Thoracic aorta (tissue), 2 donors: ENCODE measurements around the gene ATF7. TPM values are rescaled to one million over a fixed set of nuclear protein-coding genes. Genes with fewer than 3 reads are reported as not detected.

ENCODE experiments used
- ATAC-seq: fragments of 150-250 bp; one replicate; pipeline ENCODE4 v1.8.0; 2017; ENCODE audit warnings: low read depth; ENCODE audit not compliant: insufficient number of reproducible peaks, low FRiP score
- DNase-seq: peaks from one replicate; pipeline ENCODE4 v3.0.0-alpha.2; 2020; ENCODE audit warnings: low spot score
- H3K27ac ChIP-seq, 2 donors: fragments of 200-600 bp; sonication (generic); 1 replicate in 1 of 2; 2 replicates in 1 of 2; pipeline ENCODE4 v1.5.1; 2016; ENCODE audit warnings: mild to moderate bottlenecking in 2 of 2, moderate library complexity in 2 of 2
- H3K27me3 ChIP-seq: fragments of 200-600 bp; sonication (generic); replicated peaks from 2 replicates; pipeline ENCODE4 v1.6.0; 2016; ENCODE audit warnings: mild to moderate bottlenecking; ENCODE audit not compliant: insufficient read depth
- H3K36me3 ChIP-seq: fragments of 200-600 bp; sonication (generic); one replicate; pipeline ENCODE4 v1.5.1; 2016
- H3K4me1 ChIP-seq, 2 donors: fragments of 200-600 bp; sonication (generic); 1 replicate in 1 of 2; 2 replicates in 1 of 2; pipeline versions ENCODE4 v1.5.1 to v1.6.0; 2016; ENCODE audit warnings: low read depth in 2 of 2, mild to moderate bottlenecking in 1 of 2; ENCODE audit not compliant: control insufficient read depth in 1 of 2
- H3K4me3 ChIP-seq: fragments of 200-600 bp; sonication (generic); 2 replicates; pipeline ENCODE4 v1.5.1; 2016; ENCODE audit warnings: mild to moderate bottlenecking
- H3K9me3 ChIP-seq: fragments of 200-600 bp; sonication (generic); 2 replicates; pipeline ENCODE4 v1.5.1; 2016
- CTCF ChIP-seq: fragments of 200-600 bp; sonication (generic); IDR thresholded peaks from one replicate; pipeline ENCODE4 v1.5.1; 2019; ENCODE audit warnings: antibody characterized with exemption
- total RNA-seq, 2 donors: library from RNA; depleted of rRNA; stranded (reverse); fragments of >200 nt; gene quantifications; one replicate each; pipeline versions ENCODE4 v1.1.0 to v1.2.3, GENCODE V29; 2016

Gene ATF7
- total RNA-seq, 2 donors from 2014 or later = 24.4 to 82.1 TPM

GRCh38 chr12:53575502-53576249 lies 50.5 kb downstream of the ATF7 start:
- ATAC-seq = no peak
- Histone ChIP-seq H3K27ac (no peak overlapping the region), H3K27me3 (no peaks in the 10 kb centered on the region), H3K36me3 (no peaks in the 10 kb centered on the region), H3K9me3 (no peaks in the 10 kb centered on the region), H3K4me1 (peaks cover 0 to 38% of the 10 kb centered on the region in 2 donors), H3K4me3 (no peak overlapping the region)
- DNase-seq = no peak
- TF ChIP-seq CTCF = no peak

- Histone ChIP-seq H3K27ac (no peak overlapping the region), H3K36me3 (no peaks in the 10 kb centered on the region), H3K4me3 (no peak overlapping the region), H3K27me3 (no peaks in the 10 kb centered on the region), H3K9me3 (no peaks in the 10 kb centered on the region), H3K4me1 (peaks cover 9 to 45% of the 10 kb centered on the region in 2 donors)
- ATAC-seq = no peak
- DNase-seq = no peak
- no peak for TF ChIP-seq CTCF
Observed at GRCh38 chr12:53572134-53572758, 53.9 kb downstream of the ATF7 start.

- DNase-seq (no peak), ATAC-seq (no peak)
- Histone ChIP-seq H3K4me3 (no peak overlapping the region), H3K36me3 (no peaks in the 10 kb centered on the region), H3K27me3 (no peaks in the 10 kb centered on the region), H3K9me3 (no peaks in the 10 kb centered on the region), H3K27ac (no peak overlapping the region), H3K4me1 (peaks cover 11 to 48% of the 10 kb centered on the region in 2 donors)
- no peak for TF ChIP-seq CTCF
Observed at GRCh38 chr12:53571295-53571694, 54.9 kb downstream of the ATF7 start.

- DNase-seq = no peak
Observed at GRCh38 chr12:53568809-53569557, 57.2 kb downstream of the ATF7 start.

More at GRCh38 chr12:53568809-53569557, 57.2 kb downstream of the ATF7 start:
- Histone ChIP-seq H3K27ac (no peak overlapping the region), H3K27me3 (no peaks in the 10 kb centered on the region), H3K36me3 (no peaks in the 10 kb centered on the region), H3K9me3 (no peaks in the 10 kb centered on the region), H3K4me1 (peaks cover 28 to 46% of the 10 kb centered on the region in 2 donors), H3K4me3 (no peak overlapping the region)
- ATAC-seq = no peak
- TF ChIP-seq CTCF = no peak
